Adipocyte (in vitro differentiated cells): Measurements from ENCODE around the gene BRINP3.

ENCODE experiments used
- DNase-seq: peaks from one replicate; pipeline ENCODE4 v3.0.0-alpha.2; 2015; ENCODE audit warnings: low read depth
- H3K27me3 ChIP-seq: replicated peaks from 2 replicates; pipeline ENCODE4 v1.7.0; 2013; ENCODE audit warnings: mild to moderate bottlenecking, low read length, moderate library complexity; ENCODE audit not compliant: control insufficient read depth, insufficient read depth
- H3K36me3 ChIP-seq: 2 replicates; pipeline ENCODE4 v1.7.0; 2013; ENCODE audit warnings: low read length, mild to moderate bottlenecking, moderate library complexity; ENCODE audit not compliant: control insufficient read depth, insufficient read depth, severe bottlenecking
- H3K4me1 ChIP-seq: 2 replicates; pipeline ENCODE4 v1.7.0; 2013; ENCODE audit warnings: mild to moderate bottlenecking, low read length, moderate library complexity; ENCODE audit not compliant: control insufficient read depth, insufficient read depth
- H3K4me3 ChIP-seq: 2 replicates; pipeline ENCODE4 v1.7.0; 2013; ENCODE audit warnings: mild to moderate bottlenecking, low read length, moderate library complexity
- H3K9ac ChIP-seq: 2 replicates; pipeline ENCODE4 v1.7.0; 2013; ENCODE audit warnings: mild to moderate bottlenecking, low read length, moderate library complexity
- H3K9me3 ChIP-seq: 2 replicates; pipeline ENCODE4 v1.7.0; 2013; ENCODE audit warnings: mild to moderate bottlenecking, low read length, moderate library complexity; ENCODE audit not compliant: control insufficient read depth

Gene BRINP3

DNA sequence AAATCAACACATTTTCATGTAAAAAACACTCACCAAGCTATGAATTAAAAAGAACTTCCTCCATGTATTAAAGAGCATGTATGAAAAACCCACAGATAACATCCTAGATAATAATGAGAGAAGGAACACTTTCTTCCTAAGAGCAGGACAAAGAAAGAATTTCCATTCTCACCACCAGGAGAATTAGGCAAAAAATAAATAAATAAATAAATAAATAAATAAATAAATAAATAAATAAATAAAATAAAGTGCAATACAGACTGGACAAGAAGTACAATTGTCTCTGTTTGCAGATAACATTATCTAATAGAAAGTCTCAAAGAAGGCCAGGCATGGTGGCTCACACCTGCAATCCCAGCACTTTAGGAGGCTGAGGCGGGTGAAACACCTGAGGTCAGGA, 218.2 kb downstream of the BRINP3 start:
- no peak overlapping the region for H3K4me3 ChIP-seq
- no peak for DNase-seq
- no peaks in the 10 kb centered on the region for H3K4me1 ChIP-seq
- no peak overlapping the region for H3K9ac ChIP-seq
- no peaks in the 10 kb centered on the region for H3K27me3 ChIP-seq
- no peaks in the 10 kb centered on the region for H3K36me3 ChIP-seq
- H3K9me3 ChIP-seq = no peaks in the 10 kb centered on the region

DNA sequence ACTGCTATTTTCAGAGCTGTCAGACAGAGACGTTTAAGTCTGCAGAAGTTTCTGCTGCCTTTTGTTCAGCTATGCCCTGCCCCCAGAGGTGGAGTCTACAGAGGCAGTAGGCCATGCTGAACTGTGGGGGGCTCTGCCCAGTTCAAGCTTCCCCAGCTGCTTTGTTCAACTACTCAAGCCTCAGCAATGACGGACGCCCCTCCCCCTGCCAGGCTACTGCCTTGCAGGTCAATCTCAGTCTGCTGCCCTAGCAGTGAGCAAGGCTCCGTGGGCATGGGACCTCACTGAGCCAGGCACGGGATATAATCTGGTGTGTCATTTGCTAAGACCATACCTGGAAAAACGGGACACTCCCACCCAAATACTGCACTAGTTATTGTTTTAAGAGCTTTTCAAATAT, 219.7 kb downstream of the BRINP3 start:
- DNase-seq = no peak
- Histone ChIP-seq H3K27me3 (no peaks in the 10 kb centered on the region), H3K36me3 (no peaks in the 10 kb centered on the region), H3K9ac (no peak overlapping the region), H3K9me3 (no peaks in the 10 kb centered on the region), H3K4me1 (no peaks in the 10 kb centered on the region), H3K4me3 (no peak overlapping the region)

DNA sequence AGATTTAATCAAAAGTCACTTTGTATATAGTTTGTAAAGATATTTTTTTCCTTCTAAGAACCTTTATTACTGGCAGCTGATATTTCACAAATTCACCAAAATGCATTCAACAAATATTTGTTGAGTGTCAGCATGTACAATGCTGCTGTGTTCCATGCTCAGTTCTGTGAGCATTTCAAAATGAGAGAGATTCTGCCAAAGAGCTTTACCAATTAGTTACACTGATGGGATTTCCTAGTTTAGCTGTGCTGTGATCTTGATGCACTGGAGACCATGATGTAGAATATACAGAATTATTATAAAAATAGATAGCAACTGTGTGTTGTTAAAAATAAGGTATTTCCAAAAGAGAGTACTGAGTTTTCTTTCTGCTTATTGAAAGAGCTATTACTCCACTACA, 225.6 kb downstream of the BRINP3 start:
- H3K9ac ChIP-seq = no peak overlapping the region
- H3K9me3 ChIP-seq = no peaks in the 10 kb centered on the region
- peak; percentile 44 for DNase-seq
- H3K4me3 ChIP-seq = no peak overlapping the region
- no peaks in the 10 kb centered on the region for H3K27me3 ChIP-seq
- H3K4me1 ChIP-seq = no peaks in the 10 kb centered on the region
- no peaks in the 10 kb centered on the region for H3K36me3 ChIP-seq

DNA sequence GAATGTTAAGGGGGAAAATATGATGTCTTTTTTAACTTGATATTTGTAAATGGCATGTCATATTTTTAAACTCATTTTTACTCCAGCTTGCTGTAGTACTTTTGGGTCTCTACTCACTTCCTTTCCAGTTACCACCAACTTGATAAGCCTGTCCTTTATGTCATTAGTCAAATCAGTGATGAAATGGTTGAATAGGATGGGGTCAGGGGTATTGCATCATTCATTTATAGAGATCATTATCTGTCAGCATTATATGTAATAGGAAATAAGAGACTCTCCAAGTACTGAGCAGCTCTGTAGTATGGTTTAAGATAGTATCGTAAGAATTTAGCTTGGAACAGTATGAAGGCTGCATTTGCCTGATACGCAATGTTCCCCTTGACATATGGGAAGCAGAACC, 227.3 kb downstream of the BRINP3 start:
- Histone ChIP-seq H3K9me3 (no peaks in the 10 kb centered on the region), H3K4me3 (no peak overlapping the region), H3K36me3 (no peaks in the 10 kb centered on the region), H3K4me1 (no peaks in the 10 kb centered on the region), H3K9ac (no peak overlapping the region), H3K27me3 (no peaks in the 10 kb centered on the region)
- DNase-seq = no peak

DNA sequence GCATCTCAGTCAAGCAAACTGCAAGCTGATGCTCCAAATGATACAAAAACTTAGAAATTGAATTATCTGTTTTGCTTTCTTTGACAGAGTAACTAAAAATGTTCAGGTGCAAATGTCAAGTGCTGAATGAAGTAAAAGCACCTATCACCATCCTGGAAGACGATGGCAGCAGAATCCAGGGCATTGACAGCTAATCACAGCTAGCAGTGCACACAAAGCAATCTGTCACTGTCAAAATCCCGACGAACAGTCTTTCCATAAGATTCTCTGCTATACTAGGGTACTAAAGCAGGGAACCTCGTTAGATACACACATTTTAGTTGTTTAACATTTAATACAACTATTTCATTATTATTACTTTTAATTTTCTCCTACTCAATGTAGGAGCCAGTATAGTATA, 233.3 kb downstream of the BRINP3 start:
- H3K4me3 ChIP-seq = no peak overlapping the region
- no peaks in the 10 kb centered on the region for H3K4me1 ChIP-seq
- no peaks in the 10 kb centered on the region for H3K9me3 ChIP-seq
- no peak for DNase-seq
- H3K9ac ChIP-seq = no peak overlapping the region
- no peaks in the 10 kb centered on the region for H3K27me3 ChIP-seq
- H3K36me3 ChIP-seq = no peaks in the 10 kb centered on the region

DNA sequence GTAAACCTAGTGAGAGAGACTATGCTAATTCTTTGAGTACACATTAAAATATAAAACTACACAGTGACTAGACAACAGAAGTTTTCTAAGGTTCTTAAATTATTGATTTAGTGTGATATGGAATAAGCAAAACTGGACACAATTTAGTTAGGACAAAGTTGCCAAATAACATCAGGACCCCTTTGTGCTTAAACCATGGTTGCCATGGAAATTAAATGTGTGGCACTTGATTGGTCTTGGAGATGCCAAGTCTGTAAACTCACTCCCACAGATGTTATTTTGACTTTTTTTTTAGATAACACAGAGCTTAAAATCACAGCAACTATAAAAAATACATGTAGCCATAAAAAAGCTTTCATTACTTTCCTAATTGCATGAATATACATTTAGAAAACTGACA, 234.6 kb downstream of the BRINP3 start:
- no peak overlapping the region for H3K4me3 ChIP-seq
- no peaks in the 10 kb centered on the region for H3K4me1 ChIP-seq
- no peaks in the 10 kb centered on the region for H3K36me3 ChIP-seq
- DNase-seq = no peak
- H3K9me3 ChIP-seq = no peaks in the 10 kb centered on the region
- no peak overlapping the region for H3K9ac ChIP-seq
- H3K27me3 ChIP-seq = no peaks in the 10 kb centered on the region

DNA sequence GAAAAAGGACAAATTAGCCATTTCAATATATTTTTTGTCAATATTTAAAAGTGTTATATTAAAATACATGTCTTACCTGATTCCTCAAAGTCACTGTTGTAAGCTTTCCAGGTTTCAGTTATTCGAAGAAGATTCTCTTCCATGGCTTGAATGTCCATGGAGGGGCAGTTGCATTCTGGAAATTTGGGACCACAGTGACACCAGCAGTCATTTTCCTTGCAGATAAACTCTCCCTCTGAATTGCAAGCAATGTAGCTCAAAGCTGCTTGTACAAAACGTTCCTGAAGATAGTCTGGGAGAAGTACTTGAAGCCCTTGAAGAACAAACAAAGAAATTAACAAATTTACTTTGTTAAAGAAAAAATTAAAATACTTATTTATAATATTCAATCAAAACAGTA, 251.7 kb downstream of the BRINP3 start:
- no peaks in the 10 kb centered on the region for H3K4me1 ChIP-seq
- no peak for DNase-seq
- no peaks in the 10 kb centered on the region for H3K27me3 ChIP-seq
- no peak overlapping the region for H3K9ac ChIP-seq
- no peak overlapping the region for H3K4me3 ChIP-seq
- H3K9me3 ChIP-seq = no peaks in the 10 kb centered on the region
- no peaks in the 10 kb centered on the region for H3K36me3 ChIP-seq

DNA sequence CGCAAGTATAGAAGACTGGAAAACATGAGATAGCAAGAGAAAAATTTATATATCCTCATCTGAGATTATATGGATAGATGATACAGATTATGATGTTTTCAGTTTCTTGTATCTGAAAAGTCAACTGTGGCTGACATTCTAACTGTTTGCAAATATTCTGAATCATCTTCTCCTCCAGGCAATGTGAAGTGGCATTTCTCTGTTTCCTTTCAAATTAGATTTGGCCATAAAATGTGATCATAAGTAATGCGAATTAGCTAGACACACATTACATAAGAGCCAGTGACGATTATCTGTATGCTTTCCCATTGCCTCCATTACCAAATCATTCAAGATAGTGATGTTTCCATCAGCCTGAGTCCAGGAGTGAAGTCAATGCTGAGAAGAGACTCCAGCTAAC, 265.2 kb downstream of the BRINP3 start:
- Histone ChIP-seq H3K9ac (no peak overlapping the region), H3K27me3 (no peaks in the 10 kb centered on the region), H3K36me3 (no peaks in the 10 kb centered on the region), H3K9me3 (no peaks in the 10 kb centered on the region), H3K4me1 (no peaks in the 10 kb centered on the region), H3K4me3 (no peak overlapping the region)
- DNase-seq = no peak

DNA sequence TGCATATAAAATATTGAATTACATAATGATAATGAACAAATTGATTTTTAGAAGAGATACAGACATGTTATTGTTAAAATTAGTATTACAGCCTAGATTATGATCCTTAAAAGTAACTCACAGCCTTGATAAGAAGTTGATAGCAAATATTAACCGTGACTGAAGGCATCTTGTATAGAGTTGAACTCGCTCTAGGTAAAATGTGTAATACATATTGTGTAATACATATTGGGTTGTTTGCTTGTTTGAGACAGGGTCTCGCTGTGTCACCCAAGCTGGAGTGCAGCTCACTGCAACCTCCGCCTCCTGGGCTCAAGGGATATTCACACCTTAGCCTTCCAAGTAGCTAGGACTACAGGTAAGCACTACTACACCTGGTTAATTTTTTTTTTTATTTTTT, 269.9 kb downstream of the BRINP3 start:
- H3K4me3 ChIP-seq = no peak overlapping the region
- no peak overlapping the region for H3K9ac ChIP-seq
- no peaks in the 10 kb centered on the region for H3K4me1 ChIP-seq
- H3K36me3 ChIP-seq = no peaks in the 10 kb centered on the region
- DNase-seq = no peak
- H3K9me3 ChIP-seq = no peaks in the 10 kb centered on the region
- H3K27me3 ChIP-seq = no peaks in the 10 kb centered on the region

DNA sequence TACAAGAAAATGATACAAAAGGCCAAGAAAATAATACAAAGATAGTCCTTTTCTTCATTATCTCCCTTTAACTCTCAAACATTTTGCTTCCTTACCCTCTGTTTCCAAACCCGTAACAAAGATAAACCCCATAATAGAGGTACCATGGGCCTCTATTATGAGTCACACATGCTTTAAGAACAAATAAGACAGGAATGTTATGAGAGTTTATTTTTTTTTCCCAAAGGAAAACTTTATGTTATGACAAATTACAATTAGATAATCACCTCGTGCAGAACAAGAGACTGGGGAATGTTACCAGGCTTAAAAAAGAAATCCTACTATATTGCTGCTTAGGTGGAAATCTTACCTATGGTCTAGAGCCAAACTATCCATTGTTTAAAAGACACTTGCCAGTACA, 272.0 kb downstream of the BRINP3 start:
- peak; percentile 65 for DNase-seq
- no peak overlapping the region for H3K9ac ChIP-seq
- H3K9me3 ChIP-seq = no peaks in the 10 kb centered on the region
- no peak overlapping the region for H3K4me3 ChIP-seq
- no peaks in the 10 kb centered on the region for H3K36me3 ChIP-seq
- no peaks in the 10 kb centered on the region for H3K27me3 ChIP-seq
- no peaks in the 10 kb centered on the region for H3K4me1 ChIP-seq

DNA sequence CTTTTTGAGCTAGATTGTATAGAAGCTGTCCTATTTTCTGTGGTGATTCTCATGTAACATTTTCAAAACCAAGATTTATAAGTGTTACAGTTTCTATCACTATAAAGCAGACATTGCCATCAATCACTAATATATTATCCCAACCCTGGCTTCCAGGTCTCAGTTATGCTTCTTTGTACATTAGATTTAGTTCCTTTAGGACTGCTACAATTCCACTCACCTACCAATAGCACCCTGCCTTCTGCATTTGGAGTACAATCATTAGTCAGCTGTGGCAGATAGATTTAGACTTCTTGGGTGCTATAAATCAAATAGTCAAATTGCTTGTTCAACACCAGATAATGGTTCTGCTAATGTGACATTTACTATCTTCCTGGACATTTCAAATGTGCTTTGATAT, 281.6 kb downstream of the BRINP3 start:
- Histone ChIP-seq H3K27me3 (no peaks in the 10 kb centered on the region), H3K9ac (no peak overlapping the region), H3K4me1 (no peaks in the 10 kb centered on the region), H3K36me3 (no peaks in the 10 kb centered on the region), H3K9me3 (no peaks in the 10 kb centered on the region), H3K4me3 (no peak overlapping the region)
- DNase-seq = no peak

DNA sequence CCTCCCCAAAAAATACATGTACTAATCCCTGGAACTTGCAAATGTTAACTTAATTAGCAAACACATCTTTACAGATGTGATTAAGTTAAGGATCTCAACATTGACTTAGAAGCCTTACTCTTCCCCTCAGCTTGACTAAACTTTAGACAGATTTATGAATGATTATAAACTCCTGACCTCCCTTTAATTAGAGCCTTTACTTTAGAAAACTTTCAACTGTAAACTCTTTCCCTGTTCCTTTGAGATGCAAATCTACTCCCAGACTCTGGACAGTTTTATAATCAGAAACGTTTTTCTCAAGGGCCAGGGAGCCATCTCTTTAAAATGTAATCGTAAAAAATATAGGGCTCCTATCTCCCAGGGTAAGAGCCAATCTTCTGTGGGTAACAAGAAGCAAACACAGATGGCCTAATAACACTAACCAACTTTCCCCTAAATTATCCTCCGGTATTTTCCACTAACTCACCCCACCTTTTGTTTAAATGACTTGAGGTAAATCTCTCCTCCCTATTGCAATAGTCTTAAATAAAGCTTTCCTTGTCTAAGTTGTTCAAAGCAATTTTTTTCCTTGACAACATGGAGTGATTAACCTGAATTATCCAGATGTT, 284.1 kb downstream of the BRINP3 start:
- Histone ChIP-seq H3K27me3 (no peaks in the 10 kb centered on the region), H3K4me1 (no peaks in the 10 kb centered on the region), H3K36me3 (no peaks in the 10 kb centered on the region), H3K9ac (no peak overlapping the region), H3K4me3 (no peak overlapping the region), H3K9me3 (no peaks in the 10 kb centered on the region)
- no peak for DNase-seq
